OCI-M2 (cell line): Measurements from ENCODE around the gene CDC25C.
"Not testable (repeated sequence)": the region's sequence is repeated elsewhere in the genome, so short reads cannot be mapped to it uniquely, and the experiment has no call there.

ENCODE experiments used
- DNase-seq: peaks from one replicate; lab custom pipeline; 2025; ENCODE audit not compliant: unreplicated experiment; lab: John Stamatoyannopoulos, UW

The CDC25C gene

GRCh38 chr5:138280915-138281314 lies 50.7 kb downstream of the CDC25C start:
- no peak for DNase-seq

- no peak for DNase-seq
Observed at GRCh38 chr5:138276402-138277054, 55.1 kb downstream of the CDC25C start.

GRCh38 chr5:138275895-138276294 lies 55.7 kb downstream of the CDC25C start:
- DNase-seq = no peak

- no peak for DNase-seq
Observed at GRCh38 chr5:138275379-138275782, 56.2 kb downstream of the CDC25C start.

GRCh38 chr5:138274189-138274853 lies 57.3 kb downstream of the CDC25C start, which contains the start of gene GFRA3:
Gene GFRA3, minus strand, starts transcription at chr5:138274621. Its CDS starts 197 bp downstream, at chr5:138274424.
- DNase-seq = no peak

- DNase-seq = no peak
Observed at GRCh38 chr5:138273834-138274188, 57.8 kb downstream of the CDC25C start.

- no peak for DNase-seq
Observed at GRCh38 chr5:138272681-138273080, 58.9 kb downstream of the CDC25C start.

- DNase-seq = no peak
Observed at GRCh38 chr5:138271281-138271680, 60.3 kb downstream of the CDC25C start.

- DNase-seq = no peak
Observed at GRCh38 chr5:138264183-138264582, 67.4 kb downstream of the CDC25C start.

GRCh38 chr5:138263581-138263980 lies 68.0 kb downstream of the CDC25C start:
- no peak for DNase-seq

GRCh38 chr5:138258704-138259292 lies 72.8 kb downstream of the CDC25C start:
- DNase-seq = no peak

GRCh38 chr5:138257583-138257982 lies 74.0 kb downstream of the CDC25C start:
- no peak for DNase-seq

- DNase-seq = no peak
Observed at GRCh38 chr5:138252944-138253343, 78.7 kb downstream of the CDC25C start.

- DNase-seq = not testable (repeated sequence)
Observed at GRCh38 chr5:138247800-138248199, 83.8 kb downstream of the CDC25C start.

GRCh38 chr5:138246822-138247221 lies 84.8 kb downstream of the CDC25C start:
- DNase-seq = no peak

- DNase-seq = no peak
Observed at GRCh38 chr5:138246334-138246733, 85.3 kb downstream of the CDC25C start.

GRCh38 chr5:138245717-138246116 lies 85.9 kb downstream of the CDC25C start:
- no peak for DNase-seq

- DNase-seq = no peak
Observed at GRCh38 chr5:138243794-138244193, 87.8 kb downstream of the CDC25C start.

GRCh38 chr5:138241688-138242571 lies 89.7 kb downstream of the CDC25C start:
- no peak for DNase-seq

GRCh38 chr5:138240650-138241385 lies 90.8 kb downstream of the CDC25C start:
- no peak for DNase-seq

GRCh38 chr5:138238034-138238433 lies 93.6 kb downstream of the CDC25C start:
- DNase-seq = no peak
